NB4 (cell line): Measurements from ENCODE around the gene SELPLG.

Experiments
- DNase-seq: peaks from one replicate; pipeline ENCODE4 v3.0.0; 2010; ENCODE audit warnings: low read depth
- H3K4me3 ChIP-seq: one replicate; pipeline ENCODE4 v1.5.1; 2011; ENCODE audit warnings: mild to moderate bottlenecking, low read depth, low read length, moderate library complexity
- CTCF ChIP-seq: IDR thresholded peaks from one replicate; pipeline ENCODE4 v1.5.1; 2012; ENCODE audit warnings: low read depth, low read length
- MAX ChIP-seq: IDR thresholded peaks from 2 replicates; pipeline ENCODE4 v1.6.1; 2011; ENCODE audit warnings: low read depth, low read length
- MYC ChIP-seq: IDR thresholded peaks from 2 replicates; pipeline ENCODE4 v1.6.1; 2011; ENCODE audit warnings: low read depth, low read length
- POLR2A ChIP-seq: IDR thresholded peaks from 2 replicates; pipeline ENCODE4 v1.6.1; 2011; ENCODE audit warnings: mild to moderate bottlenecking; ENCODE audit not compliant: insufficient read length; ENCODE audit errors: extremely low read depth

Gene SELPLG

DNA sequence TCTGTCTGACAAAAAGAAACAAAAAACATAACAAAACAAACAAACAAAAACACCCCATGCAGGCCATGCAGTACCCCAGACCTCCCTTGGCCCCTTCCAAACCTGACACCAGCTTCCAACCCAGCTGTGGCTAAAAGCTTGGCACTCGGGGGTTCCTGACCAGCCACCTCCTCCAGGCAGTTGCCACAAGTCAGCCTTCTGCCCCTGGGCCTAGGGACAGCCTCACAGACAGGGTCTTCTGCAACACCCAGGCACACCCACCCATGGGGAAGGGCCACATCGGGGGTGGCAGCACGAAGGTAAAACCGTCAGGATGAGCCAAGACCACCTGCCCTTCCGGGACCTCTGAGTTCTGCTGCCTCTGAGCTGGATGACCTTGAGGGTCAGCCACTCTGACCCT, 25.1 kb downstream of the SELPLG start:
- H3K4me3 ChIP-seq = no peak overlapping the region
- no peak for DNase-seq
- TF ChIP-seq MAX (no peak), MYC (no peak), POLR2A (no peak), CTCF (no peak)

DNA sequence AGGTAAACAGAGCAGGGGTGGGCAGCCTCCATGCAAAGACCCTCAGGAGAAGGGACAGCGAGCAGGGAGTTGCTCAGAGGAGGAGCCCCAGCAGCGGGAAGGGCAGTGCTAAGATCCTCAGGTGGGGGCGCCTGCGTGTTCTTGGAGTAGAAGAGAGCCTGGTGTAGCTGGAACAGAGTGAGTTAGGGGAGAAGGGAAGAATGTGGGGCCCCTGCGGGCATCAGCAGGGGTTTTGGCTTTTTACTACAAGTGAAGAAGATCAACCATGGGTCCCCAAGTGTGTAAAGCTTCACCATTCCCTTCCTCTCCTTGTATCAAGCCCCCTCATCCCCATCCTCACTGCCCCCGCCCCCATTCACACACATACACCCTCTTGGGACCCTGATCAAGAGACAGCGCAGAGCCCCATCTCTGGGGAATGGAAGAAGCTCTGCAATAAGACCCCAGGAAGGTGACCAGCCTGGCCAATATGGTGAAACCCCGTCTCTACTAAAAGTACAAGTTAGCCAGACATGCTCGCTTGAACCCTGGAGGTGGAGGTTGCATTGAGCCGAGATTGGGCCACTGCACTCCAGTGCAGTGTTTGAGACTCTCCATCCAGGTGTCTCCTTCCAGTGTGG, 25.6 kb downstream of the SELPLG start:
- no peak for DNase-seq

GRCh38 chr12:108606492-108606891, 27.2 kb downstream of the SELPLG start:
- TF ChIP-seq CTCF (no peak), POLR2A (no peak), MYC (no peak), MAX (no peak)
- no peak for DNase-seq
- no peak overlapping the region for H3K4me3 ChIP-seq

More for the DNA sequence above, 25.6 kb downstream of the SELPLG start:
- no peak for TF ChIP-seq POLR2A
- no peak for TF ChIP-seq CTCF
- no peak for TF ChIP-seq MAX
- TF ChIP-seq MYC = no peak
- no peak overlapping the region for H3K4me3 ChIP-seq

DNA sequence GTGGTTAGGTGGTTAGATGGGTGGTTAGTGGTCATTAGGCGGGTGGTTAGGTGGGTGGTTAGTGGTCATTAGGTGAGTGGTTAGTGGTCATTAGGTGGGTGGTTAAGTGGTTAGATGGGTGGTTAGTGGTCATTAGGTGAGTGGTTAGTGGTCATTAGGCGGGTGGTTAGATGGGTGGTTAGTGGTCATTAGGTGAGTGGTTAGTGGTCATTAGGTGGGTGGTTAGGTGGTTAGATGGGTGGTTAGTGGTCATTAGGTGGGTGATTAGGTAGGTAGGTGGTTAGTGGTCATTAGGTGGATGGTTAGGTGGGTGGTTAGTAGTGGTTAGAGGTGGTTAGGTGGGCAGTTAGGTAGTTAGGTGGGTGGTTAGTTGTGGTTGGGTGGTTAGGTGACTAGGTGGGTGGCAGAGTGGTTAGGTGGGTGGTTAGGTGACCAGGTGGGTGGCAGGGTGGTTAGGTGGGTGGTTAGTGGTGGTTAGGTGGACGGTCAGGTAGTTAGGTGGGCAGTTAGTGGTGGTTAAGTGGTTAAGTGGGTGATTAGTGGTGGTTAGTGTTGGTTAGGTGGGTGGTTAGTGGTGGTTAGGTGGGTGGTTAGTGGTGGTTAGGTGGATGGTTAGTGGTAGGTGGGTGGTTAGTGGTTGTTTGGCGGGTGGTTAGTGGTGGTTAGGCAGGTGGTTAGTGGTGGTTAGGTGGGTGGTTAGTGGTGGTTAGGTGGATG, 27.8 kb downstream of the SELPLG start:
- TF ChIP-seq POLR2A = no peak
- H3K4me3 ChIP-seq = no peak overlapping the region
- DNase-seq = no peak

DNA sequence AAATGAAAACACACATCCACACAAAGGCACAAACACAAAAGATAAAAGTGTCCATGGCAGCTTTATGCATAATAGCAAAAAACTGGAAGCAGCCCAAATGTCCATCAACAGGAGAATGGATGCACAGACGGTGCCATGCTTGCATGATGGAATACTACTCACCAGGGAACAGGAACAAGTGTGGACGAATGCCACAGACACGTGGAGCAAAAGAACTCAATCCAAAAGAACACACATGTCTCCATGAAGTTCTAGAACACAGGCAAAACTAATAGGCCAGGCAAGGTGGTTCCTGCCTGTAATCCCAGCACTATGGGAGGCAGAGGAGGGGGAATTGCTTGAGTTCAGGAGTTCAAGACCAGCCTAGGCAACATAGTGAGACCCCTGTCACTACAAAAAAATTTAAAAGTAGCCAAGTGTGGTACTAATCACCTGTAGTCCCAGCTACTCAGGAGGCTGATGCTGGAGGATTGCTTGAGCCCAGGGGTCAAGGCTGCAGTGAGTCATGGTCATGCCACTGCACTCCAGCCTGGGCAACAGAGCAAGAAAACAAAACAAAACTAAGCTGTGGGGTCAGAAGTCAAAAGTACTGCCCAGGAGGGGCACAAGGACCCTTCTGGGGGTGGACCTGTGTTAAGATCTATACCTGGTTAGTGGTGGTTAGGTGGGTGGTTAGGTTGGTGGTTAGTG, 28.5 kb downstream of the SELPLG start:
- TF ChIP-seq POLR2A = no peak
- no peak for TF ChIP-seq MYC
- TF ChIP-seq CTCF = no peak
- no peak for TF ChIP-seq MAX
- DNase-seq = no peak
- H3K4me3 ChIP-seq = no peak overlapping the region
